GM21576 (cell line): ENCODE measurements around the gene UTY.

Experiments
- ATAC-seq: cut with Tn5 transposase; IDR thresholded peaks from one replicate; pipeline ENCODE4 v1.9.1; 2021; ENCODE audit warnings: mild to moderate bottlenecking, moderate library complexity; ENCODE audit not compliant: unreplicated experiment

UTY gene

GRCh38 chrY:13479828-13480227 is at the start of gene UTY:
TSS of gene UTY (minus strand) at chrY:13480033. CDS start at chrY:13479665, 368 bp downstream.
- ATAC-seq, result no peak

DNA sequence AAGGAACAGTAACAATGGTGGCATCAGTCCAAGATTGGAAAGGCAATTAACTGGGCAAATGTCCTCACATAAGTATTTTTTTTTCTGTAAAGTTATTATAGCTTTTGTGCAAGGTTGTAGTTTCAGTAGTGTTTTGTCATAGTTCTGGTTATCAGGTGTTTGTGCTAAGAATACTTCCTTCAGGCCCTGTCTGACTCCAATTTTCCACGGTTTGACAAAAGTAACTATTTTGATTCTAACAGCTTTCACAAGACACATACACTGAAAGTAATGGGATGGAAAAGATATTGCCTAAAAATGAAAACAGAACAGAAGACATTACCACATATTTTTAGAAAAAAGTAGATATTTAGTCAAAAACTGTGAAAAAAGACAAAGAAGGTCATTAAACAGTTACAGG is 40.6 kb upstream of the UTY start:
- ATAC-seq, result no peak

GRCh38 chrY:13501215-13501614 is 21.4 kb upstream of the UTY start:
- ATAC-seq, result no peak

GRCh38 chrY:13493737-13494136 is 13.9 kb upstream of the UTY start:
- no peak for ATAC-seq

DNA sequence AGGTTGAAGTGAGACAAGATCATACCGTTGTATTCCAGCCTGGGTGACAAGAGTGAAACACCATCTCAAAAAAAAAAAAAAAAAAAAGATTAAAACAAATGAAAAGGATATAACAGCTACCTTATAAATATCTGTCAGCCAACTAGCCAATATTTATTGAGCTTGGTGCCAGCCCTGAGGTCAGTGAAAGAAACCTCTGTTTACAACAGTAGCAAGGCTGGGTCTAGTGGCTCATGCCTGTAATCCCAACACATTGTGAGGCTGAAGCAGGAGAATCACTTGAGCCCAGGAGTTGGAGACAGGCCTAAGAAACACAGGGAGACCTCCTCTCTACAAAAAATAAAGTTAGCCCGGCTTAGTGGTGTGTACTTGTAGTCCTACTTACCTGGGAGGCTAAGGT is 12.6 kb upstream of the UTY start:
- ATAC-seq, result no peak

GRCh38 chrY:13488738-13489137 is 8.9 kb upstream of the UTY start:
- ATAC-seq, result no peak

DNA sequence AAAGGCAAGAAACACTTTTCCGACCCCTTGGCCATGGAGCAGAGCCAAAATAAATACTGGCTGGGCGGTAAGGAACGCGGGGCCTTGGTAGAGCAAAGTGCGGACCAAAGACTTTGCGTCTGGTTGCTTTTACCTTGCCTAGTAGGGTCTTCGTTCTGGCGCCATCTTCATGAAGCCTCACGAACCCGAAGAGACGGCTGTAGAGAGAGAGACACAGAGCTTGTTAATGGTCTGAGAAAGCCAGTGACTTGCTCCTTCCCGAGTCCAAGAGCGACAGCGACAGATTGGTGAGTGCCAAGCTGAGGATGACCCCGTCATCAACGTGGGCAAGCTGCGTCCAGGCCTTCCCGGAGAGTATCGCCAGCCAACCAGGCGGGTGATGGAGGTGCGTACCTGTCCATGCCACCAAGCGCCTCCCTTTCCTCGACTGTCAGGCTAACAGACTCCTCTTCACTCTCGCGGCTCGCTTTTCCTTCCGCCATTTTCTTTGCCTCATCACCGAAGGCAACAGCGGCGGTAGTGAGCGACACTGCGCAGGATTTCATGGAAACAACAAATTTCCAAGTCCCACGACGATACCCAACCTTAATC is 617 bp downstream of the UTY start:
- no peak for ATAC-seq

DNA sequence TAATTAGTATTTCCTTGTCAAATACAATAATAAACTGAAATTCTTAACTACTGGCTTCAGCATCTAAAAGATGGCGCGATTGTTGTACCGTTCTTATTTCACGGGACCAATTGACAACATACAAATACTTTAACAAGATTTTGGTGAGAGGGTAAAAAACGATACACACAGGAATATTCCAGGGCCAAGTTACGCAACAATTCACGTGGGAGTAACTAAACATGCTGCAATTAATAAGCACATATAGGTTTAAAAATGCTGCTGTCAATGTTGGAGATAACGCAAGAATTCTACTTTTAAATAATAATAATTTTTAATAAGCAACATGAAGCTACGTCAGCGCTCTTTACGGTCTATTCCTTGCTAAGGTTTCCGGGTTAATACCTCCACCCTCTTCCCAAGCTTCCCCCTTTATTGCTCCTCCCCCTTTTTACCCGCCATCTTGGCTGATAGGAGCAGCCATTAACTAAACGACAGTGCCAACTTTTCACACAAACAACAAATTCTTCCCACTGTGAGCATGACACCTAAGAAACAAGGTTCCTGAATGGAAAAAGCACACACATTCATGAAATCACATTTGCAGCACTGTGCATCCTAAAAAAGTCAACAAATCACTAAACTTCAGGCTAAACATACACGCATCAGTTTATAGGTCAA is 1.6 kb downstream of the UTY start:
- no peak for ATAC-seq

- no peak for ATAC-seq
Measured at GRCh38 chrY:13474997-13475396, 4.8 kb downstream of the UTY start.

DNA sequence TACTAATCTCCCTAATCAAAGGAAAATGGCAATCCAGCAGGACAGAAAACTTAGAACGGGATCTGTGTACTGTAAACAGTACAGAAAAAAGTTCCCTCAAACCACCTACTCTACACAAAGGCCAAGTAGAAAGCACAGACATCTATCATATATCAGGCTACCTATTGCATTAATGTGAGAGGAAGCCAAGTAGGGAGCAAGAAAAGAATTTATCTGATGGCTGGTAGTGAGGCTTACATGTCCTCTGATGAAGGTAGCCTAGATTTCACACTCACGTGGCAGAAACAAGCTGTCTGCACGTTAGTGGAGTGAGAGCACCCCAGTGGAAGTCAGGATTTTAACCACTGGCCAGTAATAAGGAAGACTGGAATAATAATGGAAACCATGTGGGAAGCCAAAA is 28.3 kb downstream of the UTY start:
- ATAC-seq, result no peak

GRCh38 chrY:13450596-13451130 is 29.2 kb downstream of the UTY start:
- ATAC-seq, result no peak

DNA sequence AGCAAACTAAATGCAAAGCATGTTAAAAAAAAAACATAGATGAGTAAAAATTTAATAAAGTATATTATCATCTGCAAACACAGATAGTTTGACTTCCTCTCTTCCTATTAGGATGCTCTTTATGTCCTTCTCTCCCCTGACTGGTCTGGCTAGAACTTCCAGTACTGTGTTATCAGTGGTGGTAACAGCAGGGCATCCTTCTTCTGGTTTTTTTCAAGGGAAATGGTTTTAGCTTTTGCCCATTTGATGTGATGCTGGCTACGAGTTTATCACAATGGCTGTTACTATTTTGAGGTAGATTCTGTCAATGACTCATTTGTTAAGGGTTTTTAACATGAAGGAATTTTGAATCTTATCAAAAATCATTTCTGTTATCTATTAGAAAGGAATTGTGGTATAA is 34.3 kb downstream of the UTY start:
- no peak for ATAC-seq

DNA sequence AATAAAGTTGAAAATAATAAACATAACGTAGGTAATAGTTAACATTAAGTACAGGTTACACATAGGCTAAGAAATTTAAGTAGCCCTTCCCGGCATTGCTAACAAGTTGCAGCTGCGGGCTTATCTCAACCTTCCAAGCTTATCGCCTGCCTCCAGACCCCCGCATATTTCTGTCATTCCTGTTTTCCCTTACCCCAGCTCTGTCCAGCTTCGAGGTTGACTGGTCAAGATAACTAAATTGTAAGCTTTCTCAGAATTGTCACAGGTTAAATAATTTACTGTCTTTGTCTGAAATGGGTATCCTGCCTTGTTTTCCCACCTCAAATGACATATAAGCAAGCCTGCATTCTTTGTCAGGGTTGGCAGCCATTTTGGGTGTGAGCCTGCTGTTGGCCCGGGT is 36.7 kb downstream of the UTY start:
- ATAC-seq, result no peak

GRCh38 chrY:13440811-13441210 is 39.0 kb downstream of the UTY start:
- no peak for ATAC-seq

- ATAC-seq, result no peak
Measured at GRCh38 chrY:13435968-13436937, 43.6 kb downstream of the UTY start.

- ATAC-seq, result no peak
Measured at GRCh38 chrY:13435206-13435967, 44.4 kb downstream of the UTY start.

DNA sequence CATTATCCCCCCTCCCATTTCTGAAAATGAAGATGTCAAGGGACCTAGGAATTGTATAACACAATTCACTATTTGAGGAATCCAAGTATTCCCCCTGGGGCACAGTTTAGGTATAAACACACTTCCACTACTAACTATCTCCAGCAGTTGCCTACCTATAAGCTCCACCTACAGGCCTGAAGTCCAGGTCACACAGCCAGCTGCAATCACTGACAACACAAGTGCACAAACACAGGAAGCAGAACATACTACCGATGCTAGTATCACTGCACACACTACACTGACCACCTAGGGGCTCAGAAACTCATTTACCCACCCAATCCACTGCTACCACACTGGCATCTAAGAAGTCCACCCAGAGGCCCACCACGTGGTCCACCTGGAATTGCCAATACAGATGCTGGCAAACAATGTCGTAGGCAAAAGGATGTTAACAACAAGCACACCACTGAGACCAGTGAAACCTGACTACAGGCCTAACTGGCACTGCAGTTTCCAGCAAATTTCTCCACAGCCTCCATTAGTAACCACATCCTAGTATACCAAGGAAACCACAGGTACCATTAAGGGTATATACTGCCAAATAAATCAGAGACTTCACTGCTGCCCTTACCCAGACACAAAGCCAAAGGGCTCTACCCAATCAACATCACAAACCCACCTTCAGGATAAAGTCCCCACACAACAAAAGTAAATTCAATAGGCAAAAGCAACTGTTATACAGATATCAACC is 47.4 kb downstream of the UTY start:
- no peak for ATAC-seq

DNA sequence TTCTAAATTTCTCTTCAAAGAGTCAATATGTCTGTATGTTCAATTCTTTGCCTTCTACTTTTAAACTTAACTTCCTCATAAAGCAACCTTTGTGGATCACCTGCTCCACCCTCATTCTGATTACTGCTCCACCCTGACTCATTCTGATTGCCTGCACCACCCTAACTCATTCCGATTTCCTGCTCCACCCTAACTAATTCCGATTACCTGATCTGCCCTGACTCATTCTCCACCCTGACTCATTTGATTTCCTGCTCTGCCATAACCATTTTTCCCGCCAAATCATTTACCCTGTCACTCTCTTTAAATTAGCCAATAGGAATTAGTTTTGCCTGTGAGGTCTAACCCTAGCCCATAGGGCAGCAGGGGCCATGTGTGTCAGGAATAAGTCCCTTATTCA is 50.3 kb downstream of the UTY start:
- ATAC-seq, result no peak

GRCh38 chrY:13423281-13423732 is 56.5 kb downstream of the UTY start:
- ATAC-seq, result no peak
